ENCODE measurements around the gene NDUFV1.
"Not testable (repeated sequence)": the region's sequence is repeated elsewhere in the genome, so short reads cannot be mapped to it uniquely, and the experiment has no call there.

The NDUFV1 gene

DNA sequence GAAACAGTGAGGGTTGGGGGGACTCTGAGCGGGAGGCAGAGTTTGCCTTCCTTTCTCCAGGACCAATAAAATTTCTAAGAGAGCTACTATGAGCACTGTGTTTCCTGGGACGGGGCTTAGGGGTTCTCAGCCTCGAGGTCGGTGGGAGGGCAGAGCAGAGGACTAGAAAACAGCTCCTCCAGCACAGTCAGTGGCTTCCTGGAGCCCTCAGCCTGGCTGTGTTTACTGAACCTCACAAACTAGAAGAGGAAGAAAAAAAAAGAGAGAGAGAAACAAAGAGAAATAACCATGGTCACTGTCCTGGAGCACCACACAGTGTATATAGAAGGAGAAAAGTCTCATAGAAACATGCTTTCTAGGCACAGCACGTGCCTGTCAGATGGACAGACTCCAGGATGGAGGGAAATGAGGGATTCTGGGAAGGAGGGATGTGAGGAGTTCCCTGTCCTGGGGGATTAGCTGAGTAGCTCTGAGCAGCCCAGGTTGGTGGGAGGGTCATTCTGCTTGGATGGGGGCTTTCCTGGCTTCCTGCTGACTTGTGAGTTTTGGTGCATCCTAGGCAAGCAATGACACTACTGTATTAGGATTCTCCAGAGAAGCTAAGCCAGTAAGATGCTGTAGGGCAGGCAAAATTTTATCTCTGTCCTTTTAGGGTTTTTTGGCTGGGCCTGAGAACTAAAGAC, 20.0 kb upstream of the NDUFV1 start:
- DNase-seq, result no peak

DNA sequence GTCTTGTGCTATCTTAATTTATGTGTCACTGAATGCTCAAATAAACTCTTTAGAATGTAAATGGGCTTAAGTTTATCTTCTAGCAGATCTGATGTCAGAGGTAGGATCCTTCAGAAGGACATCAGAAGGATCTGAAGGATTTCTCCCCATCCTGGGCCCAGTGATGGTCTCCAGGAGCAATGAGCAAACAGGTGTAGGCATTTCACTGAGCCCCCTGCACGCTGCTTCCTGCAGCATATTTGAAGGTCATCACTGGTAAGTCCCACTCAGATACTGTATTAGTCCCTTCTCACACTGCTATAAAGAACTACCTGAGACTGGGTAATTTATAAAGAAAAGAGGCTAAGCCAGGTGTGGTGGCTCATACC, 18.6 kb upstream of the NDUFV1 start:
- no peak for DNase-seq

DNA sequence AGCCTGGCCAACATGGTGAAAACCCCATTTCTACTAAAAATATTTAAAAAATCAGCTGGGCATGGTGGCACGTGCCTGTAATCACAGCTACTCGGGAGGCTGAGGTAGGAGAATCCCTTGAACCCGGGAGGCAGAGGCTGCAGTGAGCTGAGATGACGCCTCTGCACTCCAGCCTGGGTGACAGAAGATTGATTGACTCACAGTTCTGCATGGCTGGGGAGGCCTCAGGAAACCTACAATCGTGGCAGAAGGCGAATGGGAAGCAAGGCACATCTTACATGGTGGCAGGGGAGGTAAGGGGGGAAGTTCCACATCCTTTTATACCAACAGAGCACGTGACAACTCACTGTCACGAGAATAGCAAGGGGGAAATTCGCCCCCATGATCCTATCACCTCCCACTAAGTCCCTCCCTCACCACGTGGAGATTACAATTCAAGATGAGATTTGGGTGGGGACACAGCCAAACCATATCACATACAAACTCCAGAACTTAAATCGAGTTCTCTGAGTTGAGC, 17.8 kb upstream of the NDUFV1 start:
- not testable (repeated sequence) for DNase-seq

DNA sequence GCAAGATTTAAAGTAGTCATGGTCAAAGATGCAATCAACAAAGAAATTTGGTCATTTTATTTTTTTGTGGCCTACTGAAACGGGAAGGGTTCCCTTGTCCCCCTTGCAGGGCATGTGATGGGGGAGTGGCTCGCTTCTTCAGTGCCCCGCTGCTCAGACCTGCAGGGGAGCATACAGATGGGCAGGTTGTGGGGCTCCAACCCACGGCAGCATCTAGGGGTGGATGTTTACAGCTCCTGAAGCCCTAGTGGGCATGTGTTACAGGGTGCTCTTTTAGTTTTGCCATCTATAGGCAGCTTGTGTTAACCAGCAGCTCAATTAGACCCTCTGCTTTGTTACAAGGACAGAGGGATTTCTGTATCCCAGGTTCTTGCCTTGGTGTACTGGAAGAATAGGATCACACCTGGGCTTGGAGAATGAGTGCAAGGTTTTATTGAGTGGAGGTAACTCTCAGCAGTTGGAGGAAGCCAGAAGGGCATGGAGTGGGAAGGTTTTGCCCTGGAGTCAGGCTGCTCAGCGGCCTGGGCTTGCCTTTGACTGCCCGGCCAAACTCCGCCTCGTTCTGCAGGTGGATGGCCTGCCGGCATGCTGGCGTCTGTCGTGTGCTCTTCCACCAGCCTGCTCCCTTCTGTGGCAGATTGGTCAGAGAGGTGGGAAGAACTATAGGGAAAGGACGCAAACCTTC, 13.7 kb upstream of the NDUFV1 start:
- DNase-seq, result no peak

GRCh38 chr11:67593565-67593905, 13.2 kb upstream of the NDUFV1 start:
- no peak for DNase-seq

DNA sequence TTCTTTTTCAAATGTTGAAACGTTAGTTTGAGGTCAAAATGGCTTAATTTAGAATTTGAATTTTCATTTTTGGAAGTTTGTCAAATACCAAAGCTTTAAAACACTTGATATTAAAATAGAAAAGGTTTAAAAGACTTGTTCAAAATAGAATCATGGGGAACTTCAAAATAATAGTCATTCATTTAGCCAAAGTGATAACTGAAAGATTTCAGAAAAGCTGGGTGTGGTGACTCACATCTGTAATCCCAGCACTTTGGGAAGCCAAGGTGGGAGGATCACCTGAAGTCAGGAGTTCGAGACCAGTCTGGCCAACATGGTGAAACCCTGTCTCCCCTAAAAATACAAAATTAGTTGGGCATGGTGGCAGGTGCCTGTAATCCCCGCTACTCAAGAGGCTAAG, 12.3 kb upstream of the NDUFV1 start:
- no peak for DNase-seq

GRCh38 chr11:67596753-67597300, 9.9 kb upstream of the NDUFV1 start:
- DNase-seq, result no peak

- DNase-seq, result not testable (repeated sequence)
Observed at GRCh38 chr11:67597458-67597857, 9.3 kb upstream of the NDUFV1 start.

- not testable (repeated sequence) for DNase-seq
Observed at GRCh38 chr11:67597963-67598362, 8.8 kb upstream of the NDUFV1 start.

DNA sequence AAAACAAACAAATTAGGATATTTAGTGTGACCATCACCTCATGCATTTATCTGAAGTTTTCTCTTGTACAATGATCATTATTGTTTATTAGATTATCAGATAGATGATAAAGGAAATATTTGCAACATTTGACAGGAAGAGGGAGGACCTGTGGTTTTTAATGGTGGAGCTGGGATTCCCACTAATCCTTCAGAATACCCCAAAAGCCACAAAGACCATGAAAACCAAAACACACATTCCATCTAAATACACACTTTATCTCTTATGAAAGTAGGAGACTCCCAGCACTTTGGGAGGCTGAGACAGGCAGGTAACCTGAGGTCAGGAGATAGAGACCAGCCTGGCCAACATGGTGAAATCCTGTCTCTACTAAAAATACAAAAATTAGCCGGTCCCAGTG, 7.6 kb upstream of the NDUFV1 start:
- DNase-seq, result no peak

DNA sequence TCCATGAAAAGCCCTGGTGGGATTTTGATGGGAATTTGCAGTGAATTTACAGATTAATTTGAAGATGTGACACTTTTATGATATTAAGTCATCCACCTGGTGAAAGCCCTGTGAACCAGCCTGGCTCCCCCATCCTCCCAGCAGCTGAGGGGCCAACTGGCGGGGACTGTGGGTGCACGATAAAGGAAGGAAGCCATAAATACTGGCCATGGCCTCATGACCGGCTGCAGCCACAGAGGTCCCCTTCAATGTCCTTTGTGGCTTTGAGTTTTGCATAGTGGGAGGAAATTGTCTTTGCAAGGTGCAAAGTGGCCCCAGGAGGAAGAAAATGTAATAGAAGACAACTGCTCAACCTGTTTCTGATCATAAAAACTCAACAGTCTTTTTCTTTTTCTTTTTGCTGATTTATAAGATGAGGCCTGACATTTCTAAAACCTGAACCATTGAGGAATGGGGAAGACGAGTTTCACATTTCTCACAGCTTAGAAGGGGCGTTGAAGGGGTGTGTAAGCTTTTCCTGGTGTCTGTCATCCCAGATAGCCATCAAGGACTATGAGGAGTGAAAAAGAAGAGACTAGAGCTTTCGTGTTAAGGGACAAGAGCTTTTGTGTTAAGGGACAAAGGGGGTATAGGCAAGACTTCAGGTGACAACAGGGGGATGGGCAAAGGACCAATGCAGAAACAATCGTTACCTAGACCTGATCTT, 6.3 kb upstream of the NDUFV1 start:
- no peak for DNase-seq

DNA sequence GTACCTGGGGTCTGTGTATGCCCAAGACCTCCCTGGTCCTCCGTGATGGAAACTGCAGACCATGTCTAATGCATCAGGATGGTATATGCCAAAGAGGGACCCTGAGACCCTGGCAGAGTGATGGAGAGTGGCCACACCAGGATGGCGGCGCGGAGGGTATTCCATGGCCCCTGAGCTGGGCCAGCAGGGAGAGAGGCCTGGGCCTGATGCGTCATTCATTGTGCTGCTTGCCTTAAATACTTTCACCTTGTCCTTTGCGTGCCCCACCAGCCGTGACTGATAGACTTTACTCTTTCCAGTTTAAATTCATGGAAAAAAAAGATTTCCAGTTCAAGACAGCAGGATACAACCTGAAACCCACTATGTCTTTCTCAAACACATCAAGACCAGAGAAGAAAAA, 5.6 kb upstream of the NDUFV1 start:
- no peak for DNase-seq

GRCh38 chr11:67604119-67604518, 2.6 kb upstream of the NDUFV1 start:
- DNase-seq, result not testable (repeated sequence)

DNA sequence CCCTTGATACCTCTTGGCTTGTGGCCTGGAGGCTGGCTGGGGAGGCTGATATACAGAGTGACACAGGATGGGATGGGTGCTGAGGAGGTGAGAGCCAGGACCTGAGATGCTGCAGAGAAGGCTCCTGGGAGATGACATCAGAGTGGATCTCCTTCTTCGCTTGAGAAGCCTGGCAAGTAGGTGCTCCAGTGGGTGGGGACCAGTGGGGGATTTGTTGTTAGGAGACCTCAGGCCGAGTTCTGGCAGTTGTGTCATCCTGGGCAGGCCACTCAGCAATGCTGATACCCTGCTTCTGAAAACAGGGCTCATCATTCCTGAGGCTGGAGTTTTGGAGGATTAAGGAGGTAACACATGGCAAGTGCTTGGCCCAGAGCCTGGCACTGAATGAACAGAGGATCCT, 1.9 kb upstream of the NDUFV1 start:
- no peak for DNase-seq

DNA sequence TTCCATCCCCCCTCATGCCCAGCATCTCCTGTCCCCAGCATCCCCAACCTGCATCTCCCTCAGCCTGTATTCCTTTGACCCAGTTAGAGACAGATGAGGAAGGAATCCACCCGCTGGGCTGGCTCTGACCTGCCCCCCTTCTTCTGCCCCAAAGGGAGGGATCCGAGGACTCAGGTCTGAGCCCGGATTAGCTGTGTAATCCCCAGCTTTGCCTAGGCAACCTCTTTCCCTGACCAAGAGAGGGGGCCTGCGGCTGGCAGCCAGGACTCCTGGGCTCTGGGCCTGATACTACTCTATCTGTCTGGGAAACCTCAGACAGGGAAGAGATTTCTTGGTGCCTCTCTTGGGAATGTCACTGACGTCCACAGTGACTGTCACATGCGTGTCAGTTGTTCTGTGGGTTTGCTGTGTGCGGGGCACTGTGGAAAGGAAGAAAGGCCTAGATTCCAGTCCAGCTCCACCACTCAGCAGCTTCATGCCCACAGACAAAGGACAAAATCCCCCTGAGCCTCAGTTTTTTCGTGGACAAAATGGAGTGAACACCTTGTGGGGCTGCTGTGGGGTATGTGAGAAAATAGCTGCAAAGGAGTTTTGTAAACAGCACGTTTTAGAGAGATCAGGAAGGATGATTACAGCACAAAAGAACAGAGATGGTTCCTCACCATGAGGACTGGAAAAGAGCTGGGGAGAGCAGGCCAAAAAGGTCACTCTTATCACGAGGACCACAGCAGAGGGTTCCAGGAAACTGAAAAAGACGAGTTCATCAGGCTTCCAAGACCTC, 1.3 kb upstream of the NDUFV1 start:
- no peak for DNase-seq

DNA sequence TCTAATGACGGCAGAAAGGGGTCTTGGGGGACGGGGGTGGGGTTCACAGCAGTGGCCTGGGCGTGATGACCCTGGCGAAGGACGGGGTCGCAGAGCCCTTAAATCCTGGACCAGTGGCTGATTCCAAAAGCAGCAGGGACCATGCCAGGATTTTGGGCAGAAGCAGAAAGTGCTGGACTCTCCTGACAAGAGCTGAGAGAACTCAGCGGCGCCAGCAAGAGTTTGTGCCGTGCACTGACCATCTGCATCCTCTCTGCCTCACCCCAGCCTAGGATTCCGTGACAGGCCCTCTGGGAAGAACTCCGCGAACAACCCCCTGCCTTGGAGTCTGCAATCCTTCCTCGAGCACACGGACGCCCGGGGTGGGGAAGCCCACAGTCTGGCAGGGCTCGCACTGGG, 644 bp upstream of the NDUFV1 start:
- no peak for DNase-seq

GRCh38 chr11:67607507-67607906, 771 bp downstream of the NDUFV1 start:
- no peak for DNase-seq

GRCh38 chr11:67608486-67608885, 1.8 kb downstream of the NDUFV1 start:
- no peak for DNase-seq

GRCh38 chr11:67609316-67609715, 2.6 kb downstream of the NDUFV1 start:
- DNase-seq, result no peak

- no peak for DNase-seq
Observed at GRCh38 chr11:67610302-67610868, 3.6 kb downstream of the NDUFV1 start.

DNA sequence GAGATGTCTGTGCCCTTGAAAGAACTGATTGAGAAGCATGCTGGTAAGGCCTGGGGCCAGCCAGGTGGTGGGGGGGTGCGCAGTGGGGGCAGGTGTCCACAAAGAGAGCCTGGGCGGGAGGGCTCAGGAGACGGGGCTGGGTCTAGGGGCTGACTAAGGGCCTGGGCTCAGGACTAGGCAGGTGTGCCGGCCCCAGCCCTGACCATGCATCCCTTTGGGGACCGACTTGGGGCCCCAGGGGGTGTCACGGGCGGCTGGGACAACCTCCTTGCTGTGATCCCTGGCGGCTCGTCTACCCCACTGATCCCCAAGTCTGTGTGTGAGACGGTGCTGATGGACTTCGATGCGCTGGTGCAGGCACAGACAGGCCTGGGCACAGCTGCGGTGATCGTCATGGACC, 4.4 kb downstream of the NDUFV1 start:
- no peak for DNase-seq

GRCh38 chr11:67611704-67612587, 5.2 kb downstream of the NDUFV1 start:
- DNase-seq, result no peak

Measured in NCI-H1048 (cell line).